Type B pancreatic cell (in vitro differentiated cells): ENCODE results near the gene GGNBP2. TPM values are rescaled to one million over a fixed set of nuclear protein-coding genes. Genes with fewer than 3 reads are reported as not detected.

ENCODE experiments used
- DNase-seq: peaks from one replicate; pipeline ENCODE4 v3.0.0; 2021; ENCODE audit warnings: mixed read lengths; ENCODE audit not compliant: unreplicated experiment; ENCODE audit errors: extremely low spot score
- H3K27ac Mint-ChIP-seq: 2 replicates; pipeline ENCODE4 v1.8.0; 2021; ENCODE audit warnings: mild to moderate bottlenecking, mixed read lengths
- H3K27me3 Mint-ChIP-seq: 2 replicates; pipeline ENCODE4 v1.8.0; 2021; ENCODE audit warnings: mixed read lengths
- H3K36me3 Mint-ChIP-seq: 2 replicates; pipeline ENCODE4 v1.8.0; 2021; ENCODE audit warnings: mixed read lengths
- H3K4me1 Mint-ChIP-seq: one replicate; pipeline ENCODE4 v1.8.0; 2021; ENCODE audit warnings: mixed read lengths; ENCODE audit not compliant: unreplicated experiment
- H3K4me3 Mint-ChIP-seq: 2 replicates; pipeline ENCODE4 v1.8.0; 2021; ENCODE audit warnings: mild to moderate bottlenecking, mixed read lengths
- H3K9me3 Mint-ChIP-seq: 2 replicates; pipeline ENCODE4 v1.8.0; 2021; ENCODE audit warnings: mixed read lengths
- total RNA-seq: library from RNA; stranded (reverse); gene quantifications from 2 replicates; pipeline ENCODE4 v1.2.1, GENCODE V29; 2021; ENCODE audit warnings: low replicate concordance
- TF ChIP-seq, protein P1 (sequence below): fragments of 200-600 bp; sonication (generic); conservative IDR thresholded peaks from 2 replicates; pipeline ENCODE4 v1.5.0; 2021; ENCODE audit warnings: antibody characterized with exemption, mild to moderate bottlenecking

Gene GGNBP2
- total RNA-seq, 1 donor from 2014 or later: 63.7 TPM

DNA sequence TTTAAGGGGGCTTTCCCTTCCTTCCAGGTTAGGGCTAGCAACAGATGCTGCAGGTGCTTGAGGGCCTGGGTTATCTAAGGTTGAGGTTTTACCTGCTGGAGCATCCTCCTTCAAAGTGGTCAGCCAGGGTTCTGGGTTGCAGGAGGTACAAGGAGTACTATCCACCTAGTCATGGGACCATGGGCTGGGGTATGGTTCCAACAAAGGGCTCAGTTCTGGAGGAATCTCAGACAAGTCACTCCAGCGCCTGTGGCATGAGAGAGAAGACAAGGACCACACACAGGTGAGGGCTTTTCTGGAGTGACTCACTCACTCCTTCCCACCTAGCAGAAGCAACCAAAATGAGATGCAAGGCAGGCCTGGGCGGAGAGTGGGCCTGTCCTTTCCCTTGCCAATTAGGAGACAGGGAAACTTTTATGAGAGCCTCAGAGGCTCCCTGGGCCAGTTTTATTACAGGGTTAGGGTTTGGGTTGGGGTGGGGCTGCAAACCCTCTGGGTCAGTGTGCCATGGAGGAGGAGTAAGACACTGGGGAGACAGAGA is 12.2 kb upstream of the GGNBP2 start:
- Mint-ChIP-seq H3K4me3 (peak overlapping the region; percentile 52), H3K9me3 (no peaks in the 10 kb centered on the region), H3K27ac (peak overlapping the region; percentile 76), H3K4me1 (peaks cover 4% of the 10 kb centered on the region), H3K27me3 (no peaks in the 10 kb centered on the region), H3K36me3 (peaks cover 10% of the 10 kb centered on the region)
- TF ChIP-seq, protein P1, sequence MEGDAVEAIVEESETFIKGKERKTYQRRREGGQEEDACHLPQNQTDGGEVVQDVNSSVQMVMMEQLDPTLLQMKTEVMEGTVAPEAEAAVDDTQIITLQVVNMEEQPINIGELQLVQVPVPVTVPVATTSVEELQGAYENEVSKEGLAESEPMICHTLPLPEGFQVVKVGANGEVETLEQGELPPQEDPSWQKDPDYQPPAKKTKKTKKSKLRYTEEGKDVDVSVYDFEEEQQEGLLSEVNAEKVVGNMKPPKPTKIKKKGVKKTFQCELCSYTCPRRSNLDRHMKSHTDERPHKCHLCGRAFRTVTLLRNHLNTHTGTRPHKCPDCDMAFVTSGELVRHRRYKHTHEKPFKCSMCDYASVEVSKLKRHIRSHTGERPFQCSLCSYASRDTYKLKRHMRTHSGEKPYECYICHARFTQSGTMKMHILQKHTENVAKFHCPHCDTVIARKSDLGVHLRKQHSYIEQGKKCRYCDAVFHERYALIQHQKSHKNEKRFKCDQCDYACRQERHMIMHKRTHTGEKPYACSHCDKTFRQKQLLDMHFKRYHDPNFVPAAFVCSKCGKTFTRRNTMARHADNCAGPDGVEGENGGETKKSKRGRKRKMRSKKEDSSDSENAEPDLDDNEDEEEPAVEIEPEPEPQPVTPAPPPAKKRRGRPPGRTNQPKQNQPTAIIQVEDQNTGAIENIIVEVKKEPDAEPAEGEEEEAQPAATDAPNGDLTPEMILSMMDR: no peak
- DNase-seq: no peak

DNA sequence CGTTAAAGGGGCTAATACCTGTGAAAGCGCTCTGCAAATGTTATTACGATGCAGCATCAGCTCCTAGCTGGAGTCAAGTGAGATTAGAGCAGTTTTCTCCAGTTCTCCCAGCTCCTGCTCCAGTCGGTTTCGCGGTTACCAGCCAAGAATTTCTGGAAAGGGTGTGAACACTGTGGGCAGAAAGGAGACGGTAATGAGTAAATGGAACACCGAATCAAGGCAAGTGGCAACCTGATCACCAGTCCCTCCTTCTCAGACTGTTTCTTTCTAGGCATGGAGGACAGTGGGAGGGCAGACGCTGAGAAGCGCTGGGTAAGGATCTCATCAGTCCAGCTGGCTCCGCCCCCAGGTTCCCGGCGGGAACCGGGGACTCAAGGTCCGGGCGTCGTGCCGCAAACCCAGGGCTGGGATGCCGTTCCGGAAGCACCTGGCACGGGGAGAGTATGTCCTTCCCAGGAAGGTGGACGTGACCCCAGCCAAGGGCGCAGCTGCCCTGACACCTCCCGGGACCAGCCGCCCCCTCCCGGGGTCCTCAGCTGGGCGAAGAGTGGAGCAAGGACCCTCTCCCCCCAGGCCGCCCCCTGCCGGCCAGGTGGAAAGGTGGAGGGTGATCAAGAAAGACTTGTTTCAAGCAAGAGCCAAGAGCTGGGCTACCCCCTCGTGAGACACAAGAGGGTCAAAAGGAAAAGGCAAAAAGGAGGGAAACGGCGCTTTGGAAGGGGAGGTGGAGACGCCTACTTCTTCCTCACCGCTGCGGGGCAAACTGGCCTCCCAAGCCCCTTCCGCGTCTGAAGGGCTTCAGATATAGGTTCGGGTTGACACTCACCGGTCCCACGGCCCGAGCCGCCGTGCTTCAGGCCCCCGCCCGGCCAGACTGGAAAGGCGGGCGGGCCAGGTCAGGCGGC is 10.5 kb upstream of the GGNBP2 start:
- Mint-ChIP-seq H3K27ac (peak overlapping the region; percentile 99), H3K36me3 (peaks cover 10% of the 10 kb centered on the region), H3K27me3 (no peaks in the 10 kb centered on the region), H3K4me1 (peaks cover 4% of the 10 kb centered on the region), H3K9me3 (no peaks in the 10 kb centered on the region), H3K4me3 (peak overlapping the region; percentile 98)
- TF ChIP-seq, protein P1: peak; percentile 82
- DNase-seq: peak; percentile 74

DNA sequence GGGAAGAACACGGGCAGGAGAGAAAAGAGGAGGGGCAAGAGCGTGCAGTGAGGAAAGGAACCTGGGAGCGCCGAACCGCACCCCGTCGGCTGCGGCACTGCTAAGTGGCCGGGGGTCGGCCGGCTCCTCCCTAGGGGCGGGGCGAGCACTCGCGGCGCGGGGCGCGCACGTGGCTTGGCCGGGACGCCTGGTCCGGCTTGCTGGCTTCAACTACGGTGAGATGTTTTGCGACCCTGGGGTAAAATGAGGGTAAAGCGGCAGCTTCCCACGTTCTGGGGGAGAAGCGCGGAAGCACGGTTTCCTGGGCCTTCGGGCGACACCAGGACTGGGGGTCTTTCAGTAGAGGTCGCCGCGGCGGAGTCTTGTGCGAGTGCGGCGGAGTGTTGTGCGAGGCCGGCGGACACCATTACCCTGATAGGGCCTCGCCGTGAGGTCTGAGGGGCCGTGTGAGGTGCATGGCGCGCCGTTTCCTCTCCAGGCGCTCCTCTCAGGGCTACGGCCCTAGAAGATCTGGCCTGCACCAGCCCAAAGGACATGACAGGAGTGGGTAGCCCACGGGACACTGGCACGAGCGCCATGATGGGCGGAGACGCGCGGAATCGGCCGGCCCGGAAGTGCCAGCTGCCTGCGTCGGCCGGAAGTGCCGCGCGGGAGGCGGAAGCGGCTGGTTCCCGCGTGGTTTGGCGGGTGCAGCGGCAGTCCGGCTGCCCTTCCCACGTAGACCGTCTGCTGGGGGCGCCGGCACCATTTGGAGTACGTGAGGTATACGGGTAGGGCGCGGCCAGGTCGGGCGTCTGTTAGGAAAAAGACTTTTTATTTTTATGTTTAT is 9.7 kb upstream of the GGNBP2 start, which contains the start of the genes MYO19 and PIGW:
Gene MYO19, minus strand, starts transcription at position 29 of the 829 bp plus-strand sequence. CDS start 2,330 bp downstream, outside the sequence.
Gene PIGW, plus strand, starts transcription at position 148 of the 829 bp plus-strand sequence. CDS start 2,115 bp downstream, outside the sequence.
- Mint-ChIP-seq H3K36me3 (peaks cover 10% of the 10 kb centered on the region), H3K27me3 (no peaks in the 10 kb centered on the region), H3K4me3 (peak within 1 kb of the TSS; percentile 98), H3K4me1 (peaks cover 4% of the 10 kb centered on the region), H3K27ac (peak within 1 kb of the TSS; percentile 99), H3K9me3 (no peaks in the 10 kb centered on the region)
- TF ChIP-seq, protein P1: no peak
- DNase-seq: peak; percentile 90

DNA sequence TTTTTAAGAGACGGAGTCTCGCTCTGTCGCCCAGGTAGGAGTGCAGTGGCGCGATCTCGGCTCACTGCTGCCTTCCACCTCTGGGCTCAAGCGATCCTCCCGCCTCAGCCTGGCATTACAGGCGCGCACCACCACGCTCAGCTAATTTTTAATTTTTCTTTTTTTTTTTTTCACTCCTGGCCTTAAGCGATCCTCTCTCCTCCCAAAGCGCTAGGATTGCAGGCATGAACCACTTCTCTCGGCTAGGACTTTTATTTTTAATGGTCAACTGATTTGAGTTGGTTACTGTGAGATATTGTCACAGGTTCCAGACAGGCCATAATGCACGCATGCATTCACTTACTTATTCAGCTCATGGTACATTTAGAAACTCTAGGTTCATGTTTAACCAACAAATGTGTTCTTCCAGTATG is 9.0 kb upstream of the GGNBP2 start:
- TF ChIP-seq, protein P1: peak; percentile 47
- H3K27ac Mint-ChIP-seq: peak overlapping the region; percentile 99
- H3K36me3 Mint-ChIP-seq: peaks cover 10% of the 10 kb centered on the region
- no peak for DNase-seq
- peak overlapping the region; percentile 98 for H3K4me3 Mint-ChIP-seq
- H3K4me1 Mint-ChIP-seq: peaks cover 4% of the 10 kb centered on the region
- no peaks in the 10 kb centered on the region for H3K27me3 Mint-ChIP-seq
- no peaks in the 10 kb centered on the region for H3K9me3 Mint-ChIP-seq

DNA sequence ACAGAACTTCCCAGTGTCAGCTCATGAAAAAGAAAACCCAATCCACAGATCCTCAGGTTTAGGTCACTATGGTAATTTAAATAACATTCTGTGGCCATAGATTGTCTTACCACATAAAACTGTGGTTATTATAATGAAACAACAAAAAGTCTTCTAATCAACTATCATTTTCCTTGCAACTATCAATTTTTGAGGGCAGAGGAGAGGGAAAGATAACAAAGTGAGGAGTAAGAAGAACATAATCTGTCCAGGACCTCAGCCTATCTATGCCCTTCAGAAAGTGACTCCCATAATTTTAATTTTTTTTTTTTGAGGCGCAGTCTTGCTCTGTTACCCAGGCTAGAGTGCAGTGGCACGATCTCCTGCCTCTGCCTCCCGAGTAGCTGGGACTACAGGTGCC is 4.0 kb upstream of the GGNBP2 start:
- no peak overlapping the region for H3K27ac Mint-ChIP-seq

More for the DNA sequence above, 4.0 kb upstream of the GGNBP2 start:
- DNase-seq: no peak
- Mint-ChIP-seq H3K36me3 (peaks cover 7% of the 10 kb centered on the region), H3K27me3 (no peaks in the 10 kb centered on the region), H3K4me1 (peaks cover 8% of the 10 kb centered on the region), H3K9me3 (no peaks in the 10 kb centered on the region), H3K4me3 (no peak overlapping the region)
- TF ChIP-seq, protein P1: no peak
